Endothelial cell of hepatic sinusoid (primary cell): ENCODE data around the gene CARHSP1.

Experiments used
- in situ Hi-C: cut with HindIII; loops from 2 replicates; pipeline ENCODE4 v1.10.0; 2017; ENCODE audit warnings: low sequenced_read_pairs

CARHSP1 gene

GRCh38 chr16:8803733-8804132, 65.1 kb downstream of the CARHSP1 start:
- in situ Hi-C loops = loop anchor here (5.0 kb wide), 1 partner anchor 89 kb away; no protein-coding TSS in a partner anchor
